22Rv1 (cell line): Measurements from ENCODE around the gene ANGPTL7.

Experiments used
- CTCF ChIP-seq: fragments of 450-650 bp; IDR thresholded peaks from 2 replicates; pipeline ENCODE4 v1.5.1; 2017; ENCODE audit warnings: mild to moderate bottlenecking
- ZFX ChIP-seq: fragments of 450-650 bp; IDR thresholded peaks from 2 replicates; pipeline ENCODE4 v1.6.1; 2017; ENCODE audit warnings: antibody characterized with exemption, borderline replicate concordance

DNA sequence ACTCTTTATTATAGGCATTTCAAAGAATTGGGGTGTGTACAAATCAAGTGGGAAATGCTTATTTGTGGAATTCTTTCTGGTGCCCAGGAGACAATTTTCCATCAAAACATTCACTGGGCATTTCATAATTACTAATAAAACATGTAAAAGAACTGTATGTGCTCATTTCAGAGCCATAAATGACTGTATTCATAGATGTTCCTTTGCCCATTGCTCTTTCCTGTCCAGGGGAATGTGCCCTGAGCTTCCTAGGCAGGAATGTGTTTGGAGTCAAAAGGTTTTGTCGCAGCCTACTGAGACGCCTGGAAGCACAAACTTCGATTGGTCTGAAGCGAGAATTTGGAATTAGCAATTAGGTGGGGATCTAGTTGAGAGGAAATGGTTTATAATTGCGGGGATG is 45.8 kb upstream of the ANGPTL7 start:
- TF ChIP-seq CTCF (no peak), ZFX (no peak)
